Ramos (cell line): ENCODE data around the gene TLE7.

ENCODE experiments used
- in situ Hi-C: fragments of 300-500 bp; cut with MboI; formaldehyde crosslinking; loops from one replicate; pipeline ENCODE4 v1.14.3; 2022; ENCODE audit warnings: low sequenced_read_pairs; ENCODE audit not compliant: unreplicated experiment

TLE7 gene

GRCh38 chr16:71383054-71383773, 58.6 kb downstream of the TLE7 start:
- in situ Hi-C loops = no loop called here

GRCh38 chr16:71380831-71381230, 61.0 kb downstream of the TLE7 start:
- in situ Hi-C loops = no loop called here
